ENCODE results near the gene TRAPPC10.

- no peak for TF ChIP-seq ZNF274 (IDR thresholded peaks at IDR 0.05; ENCODE audit: borderline replicate concordance, extremely low read depth, low read length)
- TF ChIP-seq CTCF (IDR thresholded peaks at IDR 0.05; ENCODE audit: control extremely low read depth in 1 of 3, insufficient read depth in 1 of 3, low read depth in 1 of 3, low read length in 3 of 3) = no peak
- no peak for TF ChIP-seq SIN3A (conservative IDR thresholded peaks at IDR 0.05 in 1 of 2, IDR thresholded peaks at IDR 0.05 in 1 of 2; ENCODE audit: low read depth in 1 of 2, low read length in 2 of 2)
- TF ChIP-seq POLR2A (IDR thresholded peaks at IDR 0.05; ENCODE audit: control extremely low read depth in 1 of 2, low read depth in 2 of 2, low read length in 2 of 2) = no peak
- TF ChIP-seq MAX (IDR thresholded peaks at IDR 0.05) = no peak
These were observed 55.1 kb downstream of the TRAPPC10 start for GRCh38 chr21:44067011-44067839.
